Measurements from ENCODE around the gene CHKB.

GRCh38 chr22:50547263-50547985 lies 35.2 kb downstream of the CHKB start:
- no peak for TF ChIP-seq CTBP1 (IDR thresholded peaks at IDR 0.05; ENCODE audit: borderline replicate concordance)
- no peak for TF ChIP-seq ARNT (IDR thresholded peaks at IDR 0.05)
- TF ChIP-seq FOXM1 (IDR thresholded peaks at IDR 0.05; ENCODE audit: borderline replicate concordance) = no peak
- no peak for TF ChIP-seq NFRKB (IDR thresholded peaks at IDR 0.05)
- no peak for TF ChIP-seq FOXK2 (IDR thresholded peaks at IDR 0.05)
- TF ChIP-seq TARDBP (IDR thresholded peaks at IDR 0.05) = no peak
- no peak for TF ChIP-seq SP1 (IDR thresholded peaks at IDR 0.05)
- TF ChIP-seq ZNF384 (IDR thresholded peaks at IDR 0.05) = no peak
- no peak for TF ChIP-seq L3MBTL2 (conservative IDR thresholded peaks at IDR 0.05)
- TF ChIP-seq BHLHE40 (IDR thresholded peaks at IDR 0.05; ENCODE audit: borderline replicate concordance) = no peak
- TF ChIP-seq SUZ12 (IDR thresholded peaks at IDR 0.05) = no peak

Measured in HEK293T (cell line).